ELR (cell line): ENCODE data around the gene SLC10A2.
"Not testable (repeated sequence)": the region's sequence is repeated elsewhere in the genome, so short reads cannot be mapped to it uniquely, and the experiment has no call there.

Source experiments
- DNase-seq: peaks from one replicate; pipeline ENCODE4 v3.0.0-alpha.2; 2015; ENCODE audit warnings: low read depth

SLC10A2 gene

DNA sequence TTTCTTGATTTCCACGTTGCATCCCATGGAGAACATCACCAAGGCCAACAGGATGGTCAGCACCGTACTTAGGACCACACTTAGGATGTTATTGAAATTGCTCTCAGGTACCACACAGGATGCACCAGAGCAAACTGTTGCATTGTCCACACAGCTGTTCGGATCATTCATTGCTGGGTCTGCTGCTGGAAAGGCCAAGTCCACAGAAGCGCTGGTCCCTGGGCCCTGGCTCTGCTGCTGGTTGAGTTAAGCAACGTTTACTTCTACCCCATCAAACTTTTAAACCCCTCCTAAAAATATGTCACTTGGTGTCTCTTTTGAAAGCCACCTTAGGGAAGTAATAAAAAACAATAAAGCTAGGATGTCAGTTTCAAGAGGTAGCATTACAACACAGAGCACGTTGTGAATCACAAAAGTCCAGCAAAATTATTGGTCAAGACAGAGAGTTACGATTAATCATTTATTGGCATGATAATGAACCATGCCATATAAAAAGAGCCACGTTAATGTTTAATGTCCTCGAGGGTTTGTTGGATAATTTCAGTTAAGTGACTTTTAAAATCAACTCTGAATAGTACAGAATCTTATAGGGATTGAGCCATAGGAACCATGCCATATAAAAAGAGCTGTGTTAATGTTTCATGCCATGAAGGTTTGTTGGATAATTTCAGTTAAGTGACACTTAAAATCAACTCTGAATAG is at the start of gene SLC10A2:
Gene SLC10A2, minus strand, starts transcription at position 339 of the 702 bp plus-strand sequence. Its CDS starts 168 bp downstream, at position 171.
- no peak for DNase-seq

- no peak for DNase-seq
These were observed 41.4 kb upstream of the SLC10A2 start for GRCh38 chr13:103107580-103107979.

- no peak for DNase-seq
These were observed 38.1 kb upstream of the SLC10A2 start for GRCh38 chr13:103104340-103104739.

DNA sequence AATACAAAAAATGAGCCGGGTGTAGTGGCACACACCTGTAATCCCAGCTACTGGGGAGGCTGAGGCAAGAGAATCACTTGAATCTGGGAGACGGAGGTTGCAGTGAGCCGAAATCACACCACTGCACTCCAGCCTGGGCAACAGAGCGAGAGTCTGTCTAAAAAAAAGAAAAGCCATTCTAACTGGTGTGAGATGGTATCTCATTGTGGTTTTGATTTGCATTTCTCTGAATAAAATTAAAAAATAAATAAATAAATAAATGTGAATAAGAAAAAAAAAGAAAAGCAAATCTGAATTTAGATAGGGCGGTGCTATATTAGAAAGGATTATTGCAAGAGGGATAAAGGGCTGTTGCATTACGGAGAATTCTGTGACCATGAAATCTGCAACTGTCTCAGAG is 37.2 kb upstream of the SLC10A2 start:
- not testable (repeated sequence) for DNase-seq

- DNase-seq, result no peak
These were observed 36.3 kb upstream of the SLC10A2 start for GRCh38 chr13:103102482-103102881.

- no peak for DNase-seq
These were observed 35.7 kb upstream of the SLC10A2 start for GRCh38 chr13:103101901-103102300.

DNA sequence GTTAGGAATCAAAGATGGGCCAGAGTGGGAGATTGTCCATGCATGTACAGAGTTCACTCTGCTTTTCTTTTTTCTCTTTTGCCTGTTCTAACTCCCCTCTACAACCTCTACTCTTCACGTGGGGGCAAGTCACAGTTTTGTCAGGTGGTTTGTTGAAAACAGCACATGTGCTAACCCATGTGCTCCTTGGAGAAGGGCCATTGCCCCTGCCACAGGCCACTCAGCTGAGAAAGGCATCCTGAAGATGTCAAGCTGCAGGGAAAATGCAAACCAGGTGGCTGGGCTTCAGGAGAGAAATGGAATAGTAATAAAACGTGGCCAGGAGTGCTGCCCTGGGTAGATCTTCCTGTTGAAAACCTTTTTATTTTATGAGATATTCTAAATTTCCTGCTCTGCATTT is 35.3 kb upstream of the SLC10A2 start:
- no peak for DNase-seq

- no peak for DNase-seq
These were observed 34.6 kb upstream of the SLC10A2 start for GRCh38 chr13:103100830-103101229.

- no peak for DNase-seq
These were observed 33.6 kb upstream of the SLC10A2 start for GRCh38 chr13:103099722-103100293.

DNA sequence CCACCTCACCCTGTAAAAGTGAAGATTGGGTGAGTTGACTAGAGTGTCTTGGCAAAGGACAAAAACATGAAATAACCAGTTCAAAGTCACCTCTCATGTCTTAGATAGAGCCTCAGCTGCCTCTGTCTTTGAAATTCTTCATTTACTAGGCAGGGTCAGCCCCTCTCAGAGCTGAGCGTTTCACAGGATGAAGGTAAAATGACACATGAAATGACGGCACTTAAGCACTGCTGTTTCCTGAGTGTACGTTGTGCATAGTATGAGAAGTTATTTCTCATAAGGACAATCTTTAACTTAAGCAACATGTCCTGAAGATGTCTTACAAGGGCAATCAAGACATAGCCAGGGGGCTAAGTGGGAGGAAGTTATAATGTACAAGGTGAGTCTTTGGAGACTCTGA is 32.3 kb upstream of the SLC10A2 start:
- no peak for DNase-seq

GRCh38 chr13:103097366-103097928 is 31.2 kb upstream of the SLC10A2 start:
- no peak for DNase-seq

DNA sequence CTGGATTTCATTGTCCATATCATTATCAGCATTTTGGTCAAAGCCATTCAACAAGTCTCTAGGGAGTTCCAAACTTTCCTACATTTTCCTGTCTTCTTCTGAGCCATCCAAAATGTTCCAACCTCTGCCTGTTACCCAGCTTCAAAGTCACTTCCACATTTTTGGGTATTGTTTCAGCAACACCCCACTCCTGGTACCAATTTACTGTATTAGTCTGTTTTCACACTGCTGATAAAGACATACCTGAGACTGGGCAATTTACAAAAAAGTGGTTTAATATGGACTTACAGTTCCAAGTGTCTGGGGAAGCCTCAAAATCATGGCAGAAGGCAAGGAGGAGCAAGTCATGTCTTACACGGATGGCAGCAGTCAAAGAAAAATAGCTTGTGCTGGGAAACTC is 27.4 kb upstream of the SLC10A2 start:
- DNase-seq, result not testable (repeated sequence)

GRCh38 chr13:103087275-103087674 is 21.1 kb upstream of the SLC10A2 start:
- DNase-seq, result no peak

DNA sequence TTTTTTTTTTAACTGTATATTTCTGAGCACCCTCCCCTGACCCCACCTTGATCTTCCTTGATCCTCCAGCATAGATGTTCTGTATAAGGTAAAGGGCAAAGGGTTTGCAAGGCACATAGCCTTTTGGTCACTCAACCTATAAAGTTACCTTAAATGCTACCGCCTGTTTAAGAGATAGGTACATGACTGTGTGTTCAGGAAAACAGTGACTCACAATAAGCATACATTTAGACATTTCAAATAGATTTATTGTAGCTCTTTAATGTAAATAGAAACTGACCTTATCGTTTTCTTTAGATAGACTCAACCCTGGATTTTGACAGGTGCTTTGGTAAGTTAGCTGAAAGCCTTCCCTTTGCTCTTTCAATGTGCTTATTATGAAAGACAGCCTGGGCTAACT is 15.2 kb upstream of the SLC10A2 start:
- no peak for DNase-seq

DNA sequence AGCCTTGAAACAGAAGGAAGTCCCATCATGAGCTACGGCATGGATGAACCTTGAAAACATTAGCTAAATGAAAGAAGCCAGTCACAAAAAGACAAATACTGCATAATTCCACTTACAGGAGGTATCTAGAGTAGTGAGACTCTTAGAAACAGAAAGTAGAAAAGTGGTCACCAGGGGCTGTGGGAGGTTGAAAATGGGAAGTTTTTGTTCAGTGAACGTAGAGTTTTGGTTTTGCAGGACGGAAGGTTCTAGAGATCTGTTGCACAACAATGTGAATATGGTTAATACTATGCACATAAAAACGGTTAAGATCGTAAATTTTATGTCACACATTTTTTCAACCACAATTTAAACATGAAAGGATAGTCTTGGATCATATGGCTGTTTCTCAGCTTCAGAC is 11.9 kb upstream of the SLC10A2 start:
- DNase-seq, result no peak

DNA sequence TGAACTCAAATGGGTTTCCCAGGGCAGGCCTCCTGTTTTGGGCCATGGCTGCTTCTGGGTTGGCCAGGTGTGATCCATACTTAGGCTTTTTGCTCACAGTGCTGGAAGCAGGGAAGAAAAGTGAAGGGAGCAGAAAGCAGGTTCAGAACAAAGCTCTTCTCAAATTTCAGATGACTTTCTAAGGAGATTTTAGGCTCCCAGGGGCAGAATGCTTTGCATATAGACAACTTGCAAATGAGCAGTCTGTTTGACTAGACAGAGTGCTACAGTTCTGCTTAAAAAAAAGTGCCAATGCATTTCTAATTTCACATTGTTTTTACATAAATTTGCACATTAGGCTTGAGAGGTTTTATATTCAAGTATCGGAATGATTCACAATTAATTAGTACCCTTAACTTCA is 2.6 kb upstream of the SLC10A2 start:
- no peak for DNase-seq

- no peak for DNase-seq
These were observed 1.7 kb upstream of the SLC10A2 start for GRCh38 chr13:103067751-103068555.

DNA sequence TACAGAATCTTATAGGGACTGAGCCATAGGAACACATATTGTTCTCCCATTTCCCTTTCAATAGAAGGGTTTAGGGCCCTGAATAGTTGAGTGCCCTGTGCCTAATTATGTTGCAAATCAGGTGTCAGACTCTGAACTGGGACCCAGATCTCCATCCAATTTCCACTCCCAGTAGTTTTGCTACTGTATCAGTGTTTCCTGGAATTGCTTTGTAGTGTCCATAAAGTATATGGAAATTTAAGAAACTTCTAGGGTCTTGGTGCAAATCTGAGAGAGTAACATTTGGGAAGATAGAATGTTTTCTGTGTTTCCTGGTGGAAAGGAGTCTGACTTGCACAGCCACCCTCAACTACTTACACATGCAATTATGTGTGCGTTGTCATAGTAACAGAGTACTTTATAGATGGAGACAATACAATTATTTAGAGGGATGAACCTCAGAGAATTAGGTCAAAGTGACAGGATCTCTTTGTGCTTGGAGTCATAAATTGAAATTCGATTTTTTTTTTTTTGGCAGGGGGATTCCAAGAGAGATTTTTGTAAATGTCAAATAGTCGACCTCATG is 646 bp upstream of the SLC10A2 start:
- no peak for DNase-seq

DNA sequence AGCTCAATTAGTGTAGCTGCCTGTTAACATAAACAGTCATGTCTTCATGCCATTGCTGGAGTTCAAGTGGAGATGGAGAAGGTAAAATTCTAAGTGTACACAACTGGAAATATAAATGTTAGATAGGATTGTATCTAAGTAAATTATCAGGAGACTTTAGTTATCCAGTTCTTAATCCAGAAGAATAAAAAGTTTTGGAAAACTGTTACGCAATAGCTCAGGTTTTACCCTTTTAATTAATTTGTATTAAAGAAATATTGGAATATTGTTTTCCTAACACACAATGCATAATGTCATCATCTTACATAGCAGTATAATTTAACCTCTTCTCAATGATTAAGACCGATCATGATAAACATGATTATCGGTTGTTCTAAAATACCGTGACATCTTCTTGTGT is 2.8 kb downstream of the SLC10A2 start:
- no peak for DNase-seq

GRCh38 chr13:103062079-103062478 is 4.1 kb downstream of the SLC10A2 start:
- no peak for DNase-seq

- DNase-seq, result no peak
These were observed 10.2 kb downstream of the SLC10A2 start for GRCh38 chr13:103056008-103056407.

GRCh38 chr13:103055166-103055565 is 11.1 kb downstream of the SLC10A2 start:
- DNase-seq, result no peak

DNA sequence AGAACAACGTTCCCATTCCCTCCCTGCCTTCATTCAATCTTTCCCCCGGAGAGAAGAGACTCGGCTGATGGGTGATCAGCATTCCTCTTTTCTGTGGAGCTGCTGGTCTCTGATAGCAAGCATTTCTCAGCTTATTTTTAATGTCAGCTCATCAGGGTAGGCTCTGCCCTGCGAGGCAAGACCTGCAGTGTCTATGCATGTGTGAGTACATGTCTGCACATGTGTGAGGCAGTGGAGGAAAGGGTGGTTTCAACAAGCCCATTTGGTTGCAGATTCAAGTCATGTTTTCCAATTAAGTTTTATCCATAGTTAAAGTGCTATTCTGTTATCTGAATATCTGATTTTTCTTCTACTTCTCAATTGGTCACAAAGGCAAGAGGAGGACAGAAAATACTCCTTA is 19.5 kb downstream of the SLC10A2 start:
- DNase-seq, result no peak
